PFSK-1 (cell line): ENCODE results near the gene CRNN.

ENCODE experiments used
- FOXP2 ChIP-seq: optimal IDR thresholded peaks from 2 replicates; pipeline ENCODE3; 2011; ENCODE audit warnings: borderline replicate concordance, control low read depth, inconsistent platforms; ENCODE audit not compliant: insufficient read depth; ENCODE audit errors: extremely low read length, extremely low read depth
- POLR2AphosphoS5 ChIP-seq: IDR thresholded peaks from 2 replicates; pipeline ENCODE4 v1.6.1; 2012; ENCODE audit warnings: low read depth, mild to moderate bottlenecking, control low read depth, low read length, moderate library complexity
- REST ChIP-seq, 2 experiments: IDR thresholded peaks; 2 replicates each; pipeline versions ENCODE4 v1.6.1 to v1.8.0; 2011 to 2012; ENCODE audit warnings: low read depth in 2 of 2, low read length in 2 of 2, control low read depth in 1 of 2, inconsistent platforms in 1 of 2, mild to moderate bottlenecking in 1 of 2, moderate library complexity in 1 of 2; ENCODE audit not compliant: insufficient read depth in 1 of 2
- SIN3A ChIP-seq: IDR thresholded peaks from 2 replicates; pipeline ENCODE4 v1.6.1; 2012; ENCODE audit warnings: mild to moderate bottlenecking, low read length, moderate library complexity, borderline replicate concordance; ENCODE audit not compliant: insufficient read depth
- TAF1 ChIP-seq: IDR thresholded peaks from 2 replicates; pipeline ENCODE4 v1.6.1; 2012; ENCODE audit warnings: low read length, control low read depth, borderline replicate concordance; ENCODE audit not compliant: insufficient read depth

Gene CRNN

GRCh38 chr1:152367436-152367835, 46.6 kb downstream of the CRNN start:
- TF ChIP-seq TAF1: no peak
- TF ChIP-seq REST (IDR thresholded peaks at IDR 0.05; ENCODE audit: insufficient read depth in 1 of 2, low read depth in 2 of 2, low read length in 2 of 2): no peak
- TF ChIP-seq FOXP2: no peak
- TF ChIP-seq POLR2AphosphoS5: no peak
- TF ChIP-seq SIN3A: no peak

GRCh38 chr1:152359906-152360305, 54.2 kb downstream of the CRNN start, which contains the start of gene FLG2:
Gene FLG2, minus strand, starts transcription at chr1:152360006. Its CDS starts 1,122 bp downstream, at chr1:152358884.
- TF ChIP-seq TAF1: no peak
- TF ChIP-seq POLR2AphosphoS5: no peak
- no peak for TF ChIP-seq FOXP2
- TF ChIP-seq SIN3A: no peak
- no peak for TF ChIP-seq REST (IDR thresholded peaks at IDR 0.05; ENCODE audit: insufficient read depth in 1 of 2, low read depth in 2 of 2, low read length in 2 of 2)
